Sigmoid colon (tissue), 7 donors: Measurements from ENCODE around the gene MAD2L1. TPM values are rescaled to one million over a fixed set of nuclear protein-coding genes. Genes with fewer than 3 reads are reported as not detected.
A peak's percentile ranks its signal among the peaks of the same experiment; 100 is the strongest.

Experiments
- DNase-seq: peaks from one replicate; pipeline ENCODE4 v3.0.0-alpha.2; 2019
- H3K27ac ChIP-seq, 4 donors: fragments of 200-600 bp; sonication (generic); one replicate each; pipeline ENCODE4 v1.5.1; 2016 to 2019; ENCODE audit warnings: mild to moderate bottlenecking in 1 of 4
- H3K27me3 ChIP-seq, 3 donors: fragments of 200-600 bp; sonication (generic); one replicate each; pipeline ENCODE4 v1.5.1; 2019; ENCODE audit warnings: mild to moderate bottlenecking in 1 of 3
- H3K36me3 ChIP-seq, 4 donors: fragments of 200-600 bp; sonication (generic); one replicate each; pipeline ENCODE4 v1.5.1; 2016 to 2019
- H3K4me1 ChIP-seq, 4 donors: fragments of 200-600 bp; sonication (generic); one replicate each; pipeline ENCODE4 v1.5.1; 2017 to 2019
- H3K4me3 ChIP-seq, 4 donors: fragments of 200-600 bp; sonication (generic); one replicate each; pipeline ENCODE4 v1.5.1; 2017 to 2019; ENCODE audit warnings: mild to moderate bottlenecking in 2 of 4, moderate library complexity in 1 of 4
- H3K9me3 ChIP-seq, 4 donors: fragments of 200-600 bp in 3 of 4; sonication (generic) in 3 of 4; one replicate each; pipeline versions ENCODE4 v1.5.1 to v1.6.1; 2013 to 2019
- EP300 ChIP-seq, 4 donors: sonication (generic); formaldehyde crosslinking; IDR thresholded peaks; one replicate each; pipeline ENCODE4 v1.6.1; 2017; ENCODE audit warnings: antibody characterized with exemption in 4 of 4
- POLR2A ChIP-seq, 2 donors: fragments of 450-650 bp; IDR thresholded peaks; one replicate each; pipeline ENCODE4 v1.6.1; 2016; ENCODE audit warnings: antibody characterized with exemption in 2 of 2, mild to moderate bottlenecking in 2 of 2, moderate library complexity in 2 of 2
- POLR2AphosphoS5 ChIP-seq, 4 donors: sonication (generic); formaldehyde crosslinking; IDR thresholded peaks; one replicate each; pipeline ENCODE4 v1.6.1; 2017; ENCODE audit warnings: antibody characterized with exemption in 4 of 4
- WGBS, 2 donors: extraction: QIAGEN DNeasy Blood & Tissue Kit; methylation state at CpG; one replicate each; pipeline ENCODE4 v1.1.7; 2013; 5-methylcytosine and 5-hydroxymethylcytosine counted together
- intact Hi-C: fragments of 100-400 bp; cut with DNase I; formaldehyde crosslinking; loops from one replicate; pipeline ENCODE4 v1.15.1; 2023
- polyA plus RNA-seq, 3 donors: library from polyadenylated mRNA; stranded (reverse); fragments of 200-250 nt; gene quantifications; one replicate each; pipeline ENCODE4 v1.2.3, GENCODE V29; 2013
- total RNA-seq, 4 donors: library from RNA; depleted of rRNA; stranded (reverse); fragments of >200 nt; gene quantifications; one replicate each; pipeline ENCODE4 v1.1.0, GENCODE V29; 2016
- TF ChIP-seq, protein P1 (sequence below), 4 experiments: fragments of 450-650 bp in 3 of 4; fragments of 200-600 bp in 1 of 4; IDR thresholded peaks; one replicate each; pipeline ENCODE4 v1.5.1; 2016 to 2019; ENCODE audit warnings: antibody characterized with exemption in 4 of 4, mild to moderate bottlenecking in 3 of 4, moderate library complexity in 2 of 4
- donor health status: healthy with polysubstance abuse.
- donor health status: Bipolar disorder and iron deficiency.
- donor health status: healthy.

The MAD2L1 gene
- total and polyA plus RNA-seq, 7 donors, result 0.95 to 28.7 (median 2.1) TPM

DNA sequence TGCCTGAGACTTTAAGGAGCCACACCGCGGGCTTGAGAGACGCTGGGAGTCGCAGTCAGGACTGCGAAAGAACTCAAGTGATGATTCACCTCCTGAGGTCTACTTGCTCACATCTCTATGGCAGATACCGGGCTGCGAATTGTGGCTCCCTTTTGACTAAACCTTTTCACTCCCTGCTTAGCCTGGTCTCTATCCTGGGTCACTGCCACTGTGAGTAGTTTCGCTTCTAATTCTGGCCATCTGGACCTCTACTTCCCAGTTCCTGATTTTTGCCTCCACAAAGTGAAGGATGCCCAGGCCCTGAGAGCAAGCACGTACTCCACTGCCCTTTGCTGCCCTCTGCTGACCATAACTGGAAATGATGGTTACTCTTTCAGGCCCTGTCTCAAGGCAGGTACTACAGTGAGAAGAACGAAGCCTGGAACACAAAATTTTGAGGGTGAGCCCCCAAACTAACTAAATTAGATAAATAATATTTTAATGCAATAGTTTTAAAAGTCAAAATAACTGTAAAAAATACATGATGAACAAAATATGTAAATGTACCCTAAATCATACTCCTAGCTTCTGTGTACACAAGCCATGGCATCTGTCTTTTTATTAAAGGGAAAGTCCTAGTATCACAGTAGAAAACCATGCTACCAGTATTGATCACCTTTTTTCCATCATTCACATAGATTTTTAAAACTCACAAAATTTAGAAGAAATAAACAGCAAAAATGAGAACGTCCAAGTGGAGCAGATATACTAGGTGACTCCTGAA lies 16.7 kb downstream of the MAD2L1 start:
- H3K36me3 ChIP-seq, result no peaks in the 10 kb centered on the region
- intact Hi-C loops, result loop anchor here (1.0 to 10.0 kb wide), 7 partner anchors 71 to 1065 kb away; no protein-coding TSS in a partner anchor
- H3K9me3 ChIP-seq, result no peaks in the 10 kb centered on the region
- DNase-seq, result peak; percentile 93
- peaks cover 0 to 28% (median 13%) of the 10 kb centered on the region in 4 donors for H3K4me1 ChIP-seq
- H3K4me3 ChIP-seq, result peak overlapping the region; percentile 28 to 49 (median 42)
- H3K27me3 ChIP-seq, result no peaks in the 10 kb centered on the region
- TF ChIP-seq POLR2AphosphoS5 (IDR thresholded peaks at IDR 0.05) (peak in 3 of 4 donors; percentile 26 to 35 (median 30)), EP300 (IDR thresholded peaks at IDR 0.05) (no peak)
- TF ChIP-seq, protein P1, sequence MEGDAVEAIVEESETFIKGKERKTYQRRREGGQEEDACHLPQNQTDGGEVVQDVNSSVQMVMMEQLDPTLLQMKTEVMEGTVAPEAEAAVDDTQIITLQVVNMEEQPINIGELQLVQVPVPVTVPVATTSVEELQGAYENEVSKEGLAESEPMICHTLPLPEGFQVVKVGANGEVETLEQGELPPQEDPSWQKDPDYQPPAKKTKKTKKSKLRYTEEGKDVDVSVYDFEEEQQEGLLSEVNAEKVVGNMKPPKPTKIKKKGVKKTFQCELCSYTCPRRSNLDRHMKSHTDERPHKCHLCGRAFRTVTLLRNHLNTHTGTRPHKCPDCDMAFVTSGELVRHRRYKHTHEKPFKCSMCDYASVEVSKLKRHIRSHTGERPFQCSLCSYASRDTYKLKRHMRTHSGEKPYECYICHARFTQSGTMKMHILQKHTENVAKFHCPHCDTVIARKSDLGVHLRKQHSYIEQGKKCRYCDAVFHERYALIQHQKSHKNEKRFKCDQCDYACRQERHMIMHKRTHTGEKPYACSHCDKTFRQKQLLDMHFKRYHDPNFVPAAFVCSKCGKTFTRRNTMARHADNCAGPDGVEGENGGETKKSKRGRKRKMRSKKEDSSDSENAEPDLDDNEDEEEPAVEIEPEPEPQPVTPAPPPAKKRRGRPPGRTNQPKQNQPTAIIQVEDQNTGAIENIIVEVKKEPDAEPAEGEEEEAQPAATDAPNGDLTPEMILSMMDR (IDR thresholded peaks at IDR 0.05), result peak; percentile 78 to 87 (median 82)
- WGBS, 2 donors, result 45 to 49% methylated on average over 11 of the region's 11 CpGs
- peak overlapping the region; percentile 80 to 85 (median 82) for H3K27ac ChIP-seq

DNA sequence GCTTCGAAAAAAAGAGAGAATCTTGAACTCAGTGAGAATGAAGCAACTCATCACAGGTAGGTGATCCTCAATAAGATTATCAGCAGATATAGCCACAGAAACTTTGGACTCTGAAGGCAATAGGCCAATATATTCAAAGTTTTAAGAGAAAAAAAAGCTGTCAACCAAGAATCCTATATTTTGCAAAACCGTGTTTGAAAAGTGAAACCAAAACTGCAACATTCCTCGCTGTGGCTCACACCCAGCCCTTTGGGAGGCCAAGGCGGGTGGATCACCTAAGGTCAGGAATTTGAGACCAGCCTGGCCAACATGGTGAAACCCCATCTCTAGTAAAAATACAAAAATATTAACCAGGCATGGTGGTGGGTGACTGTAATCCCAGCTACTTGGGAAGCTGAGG lies 22.8 kb downstream of the MAD2L1 start:
- no peak overlapping the region for H3K27ac ChIP-seq
- peaks cover 0 to 5% (median 1%) of the 10 kb centered on the region in 4 donors for H3K9me3 ChIP-seq
- no peaks in the 10 kb centered on the region for H3K36me3 ChIP-seq
- no peak overlapping the region for H3K4me3 ChIP-seq
- DNase-seq, result no peak
- WGBS, 2 donors, result 81 to 88% methylated on average over 4 of the region's 4 CpGs
- no peaks in the 10 kb centered on the region for H3K27me3 ChIP-seq
- no peak for TF ChIP-seq POLR2A (IDR thresholded peaks at IDR 0.05)
- no peak for TF ChIP-seq POLR2AphosphoS5 (IDR thresholded peaks at IDR 0.05)
- TF ChIP-seq, protein P1 (IDR thresholded peaks at IDR 0.05), result no peak
- no peak for TF ChIP-seq EP300 (IDR thresholded peaks at IDR 0.05)
- H3K4me1 ChIP-seq, result peaks cover 0 to 6% (median 0%) of the 10 kb centered on the region in 4 donors
- intact Hi-C loops, result no loop called here

DNA sequence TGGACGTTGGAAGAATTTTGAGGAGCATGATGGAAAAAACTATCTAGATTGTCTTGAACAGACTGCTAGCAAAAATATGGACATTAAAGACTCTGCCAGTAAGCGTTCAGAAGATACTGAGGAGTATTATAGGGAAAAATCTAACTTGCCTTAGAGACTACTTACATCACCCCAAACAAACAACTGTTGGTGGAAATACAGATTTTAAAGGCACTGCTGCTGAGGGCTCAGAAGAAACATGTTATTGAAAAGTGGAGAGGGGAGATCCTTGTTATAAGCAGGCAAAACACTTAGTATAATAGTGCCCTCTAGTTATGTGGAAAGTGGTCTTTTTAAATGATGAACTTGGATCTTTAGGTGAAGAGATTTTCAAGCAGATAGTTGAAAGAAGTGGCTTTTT lies 29.2 kb downstream of the MAD2L1 start:
- H3K4me1 ChIP-seq, result peaks cover 0 to 11% (median 5%) of the 10 kb centered on the region in 4 donors
- H3K27ac ChIP-seq, result no peak overlapping the region
- 76 to 83% methylated on average over 2 of the region's 2 CpGs for WGBS, 2 donors

DNA sequence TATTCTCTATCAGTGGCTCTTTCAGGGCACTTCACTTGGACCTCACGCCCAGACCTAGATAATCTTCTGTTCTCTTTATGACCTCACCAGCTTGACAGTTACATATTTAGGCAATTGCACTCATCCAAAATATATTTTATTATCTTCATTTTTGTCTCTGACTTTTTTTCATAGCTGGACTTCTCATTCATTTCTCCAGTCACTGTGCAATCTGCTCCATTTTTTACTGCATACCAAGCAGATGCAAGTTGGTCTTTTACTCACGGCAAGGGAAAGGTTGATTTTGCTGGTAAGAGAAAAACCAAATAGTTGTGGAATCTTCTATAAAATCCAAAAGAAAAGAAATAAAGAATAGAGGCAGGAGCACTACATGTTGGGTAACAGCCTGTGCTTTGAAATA lies 31.7 kb downstream of the MAD2L1 start:
- 78 to 91% methylated on average over 2 of the region's 2 CpGs for WGBS, 2 donors
- H3K27ac ChIP-seq, result no peak overlapping the region
- no peaks in the 10 kb centered on the region for H3K36me3 ChIP-seq
- no peak for DNase-seq
- TF ChIP-seq POLR2AphosphoS5 (IDR thresholded peaks at IDR 0.05), result no peak
- intact Hi-C loops, result no loop called here
- peaks cover 0 to 11% (median 5%) of the 10 kb centered on the region in 4 donors for H3K4me1 ChIP-seq
- no peaks in the 10 kb centered on the region for H3K27me3 ChIP-seq
- H3K4me3 ChIP-seq, result no peak overlapping the region
- no peaks in the 10 kb centered on the region for H3K9me3 ChIP-seq

More for the DNA sequence above, 29.2 kb downstream of the MAD2L1 start:
- TF ChIP-seq, protein P1 (IDR thresholded peaks at IDR 0.05), result no peak
- TF ChIP-seq POLR2AphosphoS5 (IDR thresholded peaks at IDR 0.05) (no peak), EP300 (IDR thresholded peaks at IDR 0.05) (no peak), POLR2A (IDR thresholded peaks at IDR 0.05) (no peak)
- H3K36me3 ChIP-seq, result no peaks in the 10 kb centered on the region
- intact Hi-C loops, result no loop called here
- H3K27me3 ChIP-seq, result no peaks in the 10 kb centered on the region
- DNase-seq, result no peak
- H3K4me3 ChIP-seq, result no peak overlapping the region
- H3K9me3 ChIP-seq, result no peaks in the 10 kb centered on the region

DNA sequence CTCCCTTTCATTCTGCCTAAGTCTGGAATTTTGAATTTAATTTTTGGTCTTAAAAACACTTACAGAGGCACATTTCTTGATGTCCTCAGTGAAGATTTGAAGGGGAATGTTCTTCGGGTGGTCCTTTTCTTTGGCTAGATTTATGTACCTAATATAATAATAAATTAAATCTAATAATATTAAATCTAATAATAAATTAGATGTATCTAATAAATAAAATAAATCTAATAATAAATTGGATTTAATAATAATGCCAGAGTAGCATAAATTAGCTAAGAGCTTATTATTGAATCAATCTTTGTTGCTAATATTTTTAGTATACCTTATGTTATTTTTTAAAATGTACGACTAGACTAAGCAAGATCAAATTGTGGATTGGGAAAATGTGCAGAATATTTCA lies 39.8 kb downstream of the MAD2L1 start:
- 66 to 95% methylated on average over 2 of the region's 2 CpGs for WGBS, 2 donors

More for the DNA sequence above, 39.8 kb downstream of the MAD2L1 start:
- no peak overlapping the region for H3K4me3 ChIP-seq
- intact Hi-C loops, result no loop called here
- TF ChIP-seq EP300 (IDR thresholded peaks at IDR 0.05) (no peak), POLR2AphosphoS5 (IDR thresholded peaks at IDR 0.05) (no peak), POLR2A (IDR thresholded peaks at IDR 0.05) (no peak)
- TF ChIP-seq, protein P1 (IDR thresholded peaks at IDR 0.05), result no peak
- no peaks in the 10 kb centered on the region for H3K4me1 ChIP-seq
- no peak overlapping the region for H3K27ac ChIP-seq
- no peaks in the 10 kb centered on the region for H3K9me3 ChIP-seq
- H3K27me3 ChIP-seq, result no peaks in the 10 kb centered on the region
- DNase-seq, result no peak
- no peaks in the 10 kb centered on the region for H3K36me3 ChIP-seq
